ENCODE results near the gene ANTXRL.
"Not testable (repeated sequence)": the region's sequence is repeated elsewhere in the genome, so short reads cannot be mapped to it uniquely, and the experiment has no call there.

- not testable (repeated sequence) for TF ChIP-seq CTCF, POLR2A (IDR thresholded peaks at IDR 0.05)
Measured at GRCh38 chr10:46295350-46296010, 8.7 kb downstream of the ANTXRL start.

Measured in vagina (tissue), 2 donors.